Stimulated activated CD4-positive, alpha-beta T cell treated with anti-CD3 and anti-CD28 coated beads, Interleukin-1b, Interleukin-23, amount 100 ng/mL, for 48 hours (primary cell): ENCODE data around the gene TNP2.

Experiments used
- DNase-seq: peaks from one replicate; pipeline ENCODE4 v3.0.0-alpha.2; 2020

TNP2 gene

GRCh38 chr16:11255737-11256660, 13.1 kb downstream of the TNP2 start, which contains the start of gene SOCS1:
TSS of gene SOCS1 (minus strand) at chr16:11256204. CDS start at chr16:11255478, 726 bp downstream.
- peak; percentile 88 for DNase-seq

DNA sequence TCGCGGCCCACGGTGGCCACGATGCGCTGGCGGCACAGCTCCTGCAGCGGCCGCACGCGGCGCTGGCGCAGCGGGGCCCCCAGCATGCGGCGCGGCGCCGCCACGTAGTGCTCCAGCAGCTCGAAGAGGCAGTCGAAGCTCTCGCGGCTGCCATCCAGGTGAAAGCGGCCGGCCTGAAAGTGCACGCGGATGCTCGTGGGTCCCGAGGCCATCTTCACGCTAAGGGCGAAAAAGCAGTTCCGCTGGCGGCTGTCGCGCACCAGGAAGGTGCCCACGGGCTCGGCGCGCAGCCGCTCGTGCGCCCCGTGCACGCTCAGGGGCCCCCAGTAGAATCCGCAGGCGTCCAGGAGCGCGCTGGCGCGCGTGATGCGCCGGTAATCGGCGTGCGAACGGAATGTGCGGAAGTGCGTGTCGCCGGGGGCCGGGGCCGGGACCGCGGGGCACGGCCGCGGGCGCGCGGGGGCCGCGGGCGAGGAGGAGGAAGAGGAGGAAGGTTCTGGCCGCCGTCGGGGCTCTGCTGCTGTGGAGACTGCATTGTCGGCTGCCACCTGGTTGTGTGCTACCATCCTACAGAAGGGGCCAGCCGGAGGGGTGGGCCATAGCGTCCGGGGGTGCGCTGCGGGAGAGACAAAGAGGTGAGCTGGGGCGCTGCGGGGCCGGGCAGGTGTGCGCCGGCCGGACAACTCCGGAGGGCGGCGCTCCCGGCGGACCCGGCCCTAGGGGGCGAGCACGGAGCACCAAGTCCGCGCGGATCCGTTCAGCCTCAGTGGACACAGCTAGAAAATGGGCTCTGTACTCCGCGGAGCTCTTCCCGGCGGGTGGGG, 14.0 kb downstream of the TNP2 start:
- peak; percentile 62 for DNase-seq

GRCh38 chr16:11253995-11254912, 14.9 kb downstream of the TNP2 start:
- no peak for DNase-seq

DNA sequence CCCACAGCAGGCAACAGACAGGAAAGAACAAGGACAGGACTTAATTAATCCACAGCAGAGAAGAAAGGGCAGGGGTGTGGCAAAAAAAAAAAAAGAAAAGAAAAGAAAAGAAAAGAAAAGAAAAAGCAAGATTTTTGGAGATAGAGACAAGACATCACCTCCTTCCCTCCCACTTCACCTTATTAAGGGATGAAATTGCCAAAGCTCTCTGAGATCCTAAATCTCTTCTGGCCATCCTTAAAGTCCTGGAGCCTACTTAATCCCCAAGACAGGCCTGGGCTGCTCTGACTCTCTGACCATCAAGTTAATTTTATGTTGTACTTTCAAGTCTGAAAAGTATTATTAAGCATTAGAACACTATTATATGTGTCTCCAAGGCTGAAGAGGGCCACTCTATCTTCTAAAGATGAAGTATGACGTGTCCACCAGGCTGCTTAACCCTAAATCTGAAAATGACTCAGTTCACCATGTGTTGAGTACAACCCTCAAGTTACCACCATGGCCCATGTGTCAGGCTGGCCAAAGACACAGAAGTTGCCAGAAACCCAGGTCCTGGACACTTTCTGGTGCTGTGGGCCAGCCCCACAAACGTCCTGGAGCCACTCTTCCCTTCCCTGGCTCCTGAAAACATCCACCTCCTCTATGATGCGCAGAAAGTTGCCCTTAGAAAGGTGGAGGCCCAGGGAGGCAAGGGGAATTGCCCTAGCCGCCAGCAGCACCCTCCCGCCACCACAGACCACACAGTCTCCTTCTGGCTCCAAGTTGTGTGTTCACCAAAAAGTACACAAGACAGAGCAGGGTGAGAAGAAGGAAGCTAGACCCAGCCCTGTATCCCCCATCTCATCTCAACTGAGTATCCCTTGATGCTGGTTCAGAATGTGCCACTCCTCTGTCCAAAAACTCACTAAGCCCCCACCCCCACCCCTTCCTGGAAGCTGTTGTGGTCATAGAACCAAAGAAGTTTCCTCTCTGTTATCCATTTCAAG, 15.8 kb downstream of the TNP2 start:
- peak; percentile 56 for DNase-seq

DNA sequence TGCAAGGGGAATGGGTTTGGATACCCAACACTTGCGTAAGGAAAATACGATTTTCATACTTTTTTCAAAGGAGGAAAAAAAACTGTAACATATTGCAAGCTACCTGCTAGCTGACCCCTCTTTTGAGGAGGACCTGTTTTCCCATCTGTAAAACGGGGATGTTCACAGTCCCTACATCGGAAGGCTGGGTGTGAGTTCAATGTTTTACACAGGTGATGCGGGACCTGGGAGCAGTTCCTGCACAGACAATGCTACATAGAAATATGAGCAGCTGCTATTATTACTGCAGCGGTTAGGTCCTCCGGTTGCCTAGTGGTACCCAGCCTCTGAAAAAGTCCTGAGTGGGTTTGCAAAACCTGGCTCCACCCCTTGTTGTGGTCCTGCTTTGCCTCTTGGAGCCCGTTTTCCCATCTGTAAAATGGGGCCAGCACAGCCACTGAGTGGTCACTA, 16.6 kb downstream of the TNP2 start:
- peak; percentile 59 for DNase-seq

- DNase-seq: peak; percentile 90
Measured at GRCh38 chr16:11251525-11252481, 17.3 kb downstream of the TNP2 start.

GRCh38 chr16:11250786-11251524, 18.2 kb downstream of the TNP2 start:
- DNase-seq: no peak

- no peak for DNase-seq
Measured at GRCh38 chr16:11250091-11250785, 18.9 kb downstream of the TNP2 start.

GRCh38 chr16:11249233-11250061, 19.7 kb downstream of the TNP2 start:
- DNase-seq: no peak

- DNase-seq: peak; percentile 69
Measured at GRCh38 chr16:11248133-11248532, 21.0 kb downstream of the TNP2 start.

DNA sequence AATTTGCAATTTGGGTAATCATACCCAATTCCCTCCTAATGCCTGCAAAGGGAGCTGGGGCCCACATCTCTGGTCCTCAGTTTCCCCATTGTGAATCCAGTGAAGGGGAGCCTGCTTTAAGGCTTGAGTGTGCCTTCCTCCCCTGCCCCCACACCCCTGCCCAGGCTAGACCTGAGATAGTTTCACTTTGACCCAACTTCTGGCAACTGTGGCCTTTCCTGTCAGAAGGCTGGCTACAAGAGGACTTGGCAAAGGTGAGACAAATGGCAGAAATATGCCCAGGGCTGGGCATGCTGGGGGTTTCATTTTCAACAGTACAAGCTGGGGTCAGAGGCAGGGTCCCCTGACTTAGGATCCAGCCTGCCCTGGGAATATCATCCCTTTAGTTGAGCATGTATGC, 23.1 kb downstream of the TNP2 start:
- DNase-seq: no peak

GRCh38 chr16:11245222-11245737, 23.8 kb downstream of the TNP2 start:
- DNase-seq: no peak

GRCh38 chr16:11242658-11243057, 26.5 kb downstream of the TNP2 start:
- DNase-seq: no peak

- no peak for DNase-seq
Measured at GRCh38 chr16:11241480-11242204, 27.5 kb downstream of the TNP2 start.

DNA sequence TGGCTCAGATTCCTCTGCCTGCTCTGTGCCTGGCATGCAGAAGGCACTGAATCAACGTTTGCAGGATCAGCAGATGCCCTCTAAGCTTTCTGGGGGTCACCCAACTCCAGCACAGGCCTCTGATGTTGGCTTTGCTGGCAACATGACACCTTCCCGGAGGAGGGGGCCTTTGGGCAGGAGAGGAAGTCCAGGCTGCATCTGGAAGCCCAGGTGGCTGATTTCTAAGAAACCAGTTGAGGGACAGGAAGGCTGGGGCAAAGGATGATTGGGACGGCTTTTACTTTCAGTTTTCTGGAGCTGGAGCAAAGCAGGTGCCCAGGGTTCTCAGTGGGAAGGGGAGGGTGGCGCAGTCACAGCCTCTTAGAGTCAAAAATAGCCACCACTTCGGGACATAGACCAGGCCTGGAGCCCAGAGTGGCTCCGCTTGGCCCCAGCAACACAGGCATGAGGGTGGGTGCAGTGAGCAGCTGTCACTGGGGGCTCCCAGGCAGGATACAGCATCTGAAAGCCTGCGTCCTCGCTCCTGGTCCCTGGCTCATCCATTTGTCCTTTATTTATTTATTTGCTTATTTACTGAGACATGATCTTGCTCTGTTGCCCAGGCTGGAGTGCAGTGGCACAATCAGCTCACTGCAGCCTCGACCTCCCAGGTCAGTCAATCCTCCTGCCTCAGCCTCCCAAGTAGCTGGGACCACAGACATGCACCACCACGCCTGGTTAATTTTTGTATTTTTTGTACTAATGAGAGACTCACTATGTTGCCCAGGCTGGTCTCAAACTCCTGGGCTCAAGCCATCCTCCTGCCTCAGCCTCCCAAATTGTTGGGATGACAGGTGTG, 28.3 kb downstream of the TNP2 start:
- DNase-seq: no peak
